ENCODE measurements around the gene RIN3.

Gene RIN3

DNA sequence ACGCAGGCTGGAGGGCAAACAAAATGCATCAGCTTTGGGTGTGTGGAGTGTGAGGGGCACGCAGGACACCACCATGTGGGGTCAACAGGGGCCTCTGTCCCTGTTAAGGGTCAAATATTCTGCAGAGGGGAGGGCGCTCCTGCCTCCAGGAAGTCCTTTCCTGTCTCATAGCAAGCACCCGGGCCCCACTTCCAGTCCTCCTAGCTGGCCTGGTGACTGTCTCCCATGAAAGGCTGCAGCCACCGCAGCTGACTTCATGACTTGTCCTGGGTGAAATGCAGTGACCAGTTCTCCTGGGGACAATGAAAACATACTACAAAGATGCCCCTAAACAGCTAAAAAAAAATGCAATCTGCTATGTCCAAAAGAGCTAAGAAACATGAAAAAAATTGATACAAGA lies 181.2 kb downstream of the RIN3 start:
- no peak for DNase-seq

DNA sequence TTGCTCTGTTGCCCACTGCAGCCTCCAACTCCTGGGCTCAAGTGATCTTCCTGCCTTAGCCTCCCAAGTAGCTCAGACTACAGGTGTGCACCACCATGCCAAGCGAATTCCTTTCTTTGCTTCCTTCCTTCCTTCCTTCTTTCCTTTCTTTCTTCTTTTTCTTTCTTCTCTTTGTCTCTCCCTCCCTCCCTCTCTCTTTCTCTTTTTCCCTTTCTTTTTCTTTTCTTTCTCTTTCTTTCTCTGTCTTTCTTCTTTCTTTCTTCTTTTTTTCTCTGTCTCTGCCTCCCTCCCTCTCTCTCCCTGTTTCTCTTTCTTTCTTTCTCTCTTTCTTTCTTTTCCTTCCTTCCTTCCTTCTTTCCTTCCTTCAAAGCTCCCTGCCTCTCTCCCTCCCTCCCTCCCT lies 182.0 kb downstream of the RIN3 start:
- DNase-seq, result no peak

DNA sequence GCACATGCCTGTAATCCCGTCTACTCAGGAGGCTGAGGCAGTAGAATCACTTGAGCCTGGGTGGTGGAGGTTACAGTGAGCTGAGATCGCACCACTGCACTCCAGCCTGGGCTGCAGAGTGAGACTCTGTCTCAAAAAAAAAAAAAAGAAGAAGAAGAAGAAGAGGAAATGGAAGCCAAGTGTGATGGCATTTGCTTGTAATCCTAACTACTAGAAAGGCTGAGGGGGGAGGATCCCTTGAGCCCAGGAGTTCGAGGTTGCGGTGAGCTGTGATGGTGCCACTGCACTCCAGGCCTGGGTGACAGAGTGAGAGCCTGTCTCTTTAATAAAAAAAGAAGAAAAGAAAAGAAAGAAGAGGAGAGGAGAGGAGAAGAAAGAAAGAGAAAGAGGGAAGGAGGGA lies 182.8 kb downstream of the RIN3 start:
- DNase-seq, result no peak

DNA sequence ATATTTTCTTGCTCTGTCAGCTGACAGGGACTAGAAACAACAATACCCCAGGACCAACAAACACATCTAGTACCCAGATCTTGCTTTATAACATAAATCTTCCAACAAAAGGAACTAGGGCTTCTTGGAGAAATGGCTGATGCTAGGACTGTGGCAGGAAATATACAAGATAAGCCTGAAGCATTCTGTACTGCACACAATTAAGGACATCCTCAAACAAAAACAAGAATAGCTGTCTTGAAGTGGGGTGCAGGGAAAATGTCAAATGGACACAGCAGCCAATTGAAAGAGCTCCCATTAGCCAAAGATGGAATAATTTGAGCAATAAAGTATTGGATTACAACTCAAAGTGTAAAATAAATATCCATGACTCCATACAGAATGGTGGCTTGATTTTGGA lies 184.8 kb downstream of the RIN3 start:
- DNase-seq, result no peak

DNA sequence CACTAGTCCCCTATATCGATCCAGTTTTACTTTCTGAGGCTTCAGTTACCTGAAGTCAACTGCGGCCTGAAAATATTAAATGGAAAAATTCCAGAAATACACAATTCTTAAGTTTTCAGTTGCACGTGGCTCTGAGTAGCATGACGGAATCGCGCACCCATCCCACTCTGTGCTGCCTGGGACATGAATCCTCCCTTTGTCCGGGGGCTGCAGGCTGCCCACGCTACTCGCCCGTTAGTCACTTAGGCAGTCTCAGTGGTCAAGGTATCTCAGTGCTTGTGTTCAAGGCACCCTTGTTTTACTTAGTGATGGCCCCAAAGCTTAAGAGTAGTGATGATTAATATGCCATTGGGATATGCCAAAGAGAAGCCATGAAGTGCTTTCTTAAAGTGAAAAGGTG lies 188.2 kb downstream of the RIN3 start:
- no peak for DNase-seq

DNA sequence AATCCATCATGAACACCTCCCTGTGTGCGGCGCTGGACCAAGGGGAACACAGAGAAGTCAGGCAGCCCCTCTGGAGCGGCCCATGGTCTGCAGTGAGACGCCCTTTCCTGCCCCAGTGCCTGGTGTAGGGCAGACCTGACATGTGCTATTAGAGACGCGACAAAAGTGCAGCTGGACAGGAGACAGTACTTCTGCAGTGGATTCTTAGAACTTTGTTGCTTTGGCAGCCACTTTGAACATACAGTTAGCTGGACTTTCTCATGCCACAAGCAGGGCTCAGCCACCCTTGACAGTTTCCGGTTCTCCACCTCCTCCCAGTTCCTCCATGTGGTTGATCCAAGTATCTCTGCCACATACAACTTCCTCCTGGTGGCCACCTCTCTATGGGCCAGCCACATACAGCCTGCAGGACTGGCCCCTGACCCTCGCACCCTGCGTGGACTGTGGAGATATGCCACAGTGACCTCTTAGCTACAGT lies 188.9 kb downstream of the RIN3 start:
- no peak for DNase-seq

DNA sequence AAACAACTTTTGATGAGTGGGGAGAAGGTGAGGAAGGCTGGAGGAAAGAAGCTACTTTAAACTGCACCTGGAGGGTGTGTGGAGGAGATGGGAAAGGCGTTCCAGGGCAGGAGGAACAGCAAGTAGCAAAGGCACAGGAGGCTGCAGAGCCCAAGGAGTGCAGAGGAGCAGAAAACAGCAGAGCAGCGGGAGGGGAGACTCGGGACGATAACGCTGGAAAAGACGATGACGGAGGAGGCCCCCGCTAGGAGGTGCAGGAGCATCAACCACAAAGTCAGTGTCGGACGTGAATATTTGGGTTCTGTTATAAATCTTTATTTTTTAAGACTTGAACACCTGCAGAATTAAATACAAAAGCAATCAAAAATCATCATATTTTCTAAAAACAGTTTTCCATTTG lies 189.9 kb downstream of the RIN3 start:
- DNase-seq, result no peak

DNA sequence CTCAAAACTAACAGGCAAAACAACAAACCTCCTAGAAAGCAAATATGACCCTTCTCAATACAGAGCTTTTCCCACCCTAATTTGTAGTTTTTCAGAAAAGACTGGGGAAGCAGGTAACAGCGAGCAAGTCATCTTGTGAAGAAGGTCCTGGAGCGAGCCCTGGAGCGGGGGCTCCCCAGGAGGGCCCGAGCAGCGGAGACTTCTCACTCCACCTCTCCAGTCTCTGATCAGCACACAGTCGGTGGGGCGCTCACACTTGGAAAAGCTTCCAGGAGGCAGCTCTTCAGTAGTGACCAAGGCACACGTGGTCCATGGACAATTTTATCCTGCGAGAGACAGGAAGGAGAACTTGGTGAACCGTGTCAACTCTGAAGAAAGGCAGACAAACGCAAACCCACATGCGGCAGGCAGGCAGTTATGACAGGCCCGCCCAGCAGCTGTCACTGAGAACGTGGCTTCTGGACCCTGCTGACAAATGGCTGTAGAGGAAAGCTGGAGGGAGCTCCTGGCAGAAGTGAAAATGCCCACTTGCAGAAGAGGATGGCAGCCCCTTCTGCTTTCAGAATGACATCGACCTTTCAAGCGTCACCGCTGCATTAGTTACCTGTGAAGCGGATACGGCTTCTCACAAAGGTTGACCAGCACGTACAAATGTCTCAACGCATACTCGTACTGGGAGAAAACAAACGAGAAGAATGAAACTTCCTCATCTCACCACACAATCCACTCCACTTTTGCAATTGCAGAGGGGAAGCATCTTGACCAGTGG lies 190.6 kb downstream of the RIN3 start:
- no peak for DNase-seq

DNA sequence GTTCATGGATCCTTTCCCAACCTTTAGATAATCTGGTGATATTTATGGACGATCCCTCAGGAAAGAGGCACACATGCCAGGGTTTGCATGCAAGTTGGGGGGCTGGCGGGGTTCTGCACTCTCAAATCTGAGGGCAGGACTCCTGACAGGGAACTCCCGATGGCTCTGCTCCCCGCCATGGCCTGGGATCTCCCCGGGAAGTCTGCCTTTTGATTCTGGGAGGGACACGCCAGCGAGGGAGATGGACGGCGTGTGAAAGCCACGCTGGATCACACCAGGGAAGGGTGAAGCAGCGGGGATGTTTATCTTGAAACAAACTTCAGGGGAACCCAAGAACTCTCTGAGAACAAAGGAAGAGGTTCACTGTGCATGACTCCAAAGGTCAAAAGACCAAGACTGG lies 191.2 kb downstream of the RIN3 start:
- no peak for DNase-seq

DNA sequence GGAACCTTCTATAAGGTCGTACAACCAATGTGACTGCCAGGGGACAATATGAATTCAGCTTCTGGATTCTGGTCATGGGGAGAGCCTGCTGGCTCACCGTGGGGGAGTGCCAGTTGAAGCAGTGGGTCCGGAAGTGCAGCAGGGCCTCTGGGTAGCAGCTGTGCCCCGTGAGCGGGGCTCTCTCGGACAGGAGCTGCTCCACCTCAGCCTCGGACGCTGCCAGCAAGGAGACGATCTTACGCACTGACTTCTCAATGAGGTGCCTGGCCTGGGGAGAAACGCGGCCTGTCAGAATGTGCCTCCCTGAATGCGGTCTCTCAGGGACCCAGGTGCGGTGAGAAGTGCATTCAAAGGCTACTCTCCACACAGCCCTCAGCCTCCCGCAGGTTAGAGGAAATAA lies 192.8 kb downstream of the RIN3 start:
- no peak for DNase-seq

DNA sequence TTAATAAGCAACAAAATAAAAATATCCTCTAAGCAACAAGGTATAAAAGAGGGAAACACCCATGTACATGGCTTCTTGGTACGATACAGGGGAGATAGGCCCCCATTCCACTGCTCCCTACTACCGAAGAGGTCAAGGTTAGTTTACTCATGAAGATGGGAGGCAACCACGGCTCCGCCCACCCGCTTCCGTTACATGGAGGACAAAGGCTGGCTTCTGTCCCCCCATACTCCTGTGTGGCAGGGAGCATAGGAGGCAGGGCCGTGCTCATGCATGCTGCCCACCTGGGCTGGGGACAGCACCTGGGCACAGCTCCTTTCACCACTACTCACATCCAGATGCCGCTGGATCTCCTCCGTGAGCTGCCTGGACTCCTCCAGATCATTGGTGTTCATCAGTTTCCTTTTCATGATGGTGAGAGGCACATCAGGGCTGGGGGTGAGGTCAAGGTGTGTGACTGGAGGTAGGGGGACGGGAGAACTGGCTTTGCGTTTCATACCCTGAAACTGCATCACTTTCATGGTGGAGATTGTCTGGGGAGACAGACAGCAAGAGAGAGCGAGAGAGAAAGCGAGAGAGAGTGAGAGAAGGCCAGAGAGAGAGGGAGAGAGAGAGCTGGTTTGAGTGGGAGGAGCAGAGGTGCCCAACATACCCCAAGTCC lies 195.9 kb downstream of the RIN3 start:
- DNase-seq, result no peak

DNA sequence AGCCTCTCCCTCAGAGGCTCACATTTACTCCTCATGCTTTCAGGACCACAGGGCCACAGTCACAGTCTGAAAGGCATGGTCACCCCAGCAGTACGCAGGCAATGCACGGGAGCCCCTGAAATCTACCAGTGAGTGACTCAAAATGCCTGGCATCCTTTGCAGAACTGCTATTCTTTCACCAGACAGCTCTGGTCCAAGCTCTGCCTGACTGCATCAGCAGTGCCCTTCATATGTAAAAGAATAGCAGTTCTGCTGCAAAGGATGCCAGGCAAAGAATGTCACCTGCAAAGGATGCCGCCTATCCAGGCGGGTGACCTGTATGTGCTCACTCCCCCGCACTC lies 196.4 kb downstream of the RIN3 start:
- DNase-seq, result no peak

DNA sequence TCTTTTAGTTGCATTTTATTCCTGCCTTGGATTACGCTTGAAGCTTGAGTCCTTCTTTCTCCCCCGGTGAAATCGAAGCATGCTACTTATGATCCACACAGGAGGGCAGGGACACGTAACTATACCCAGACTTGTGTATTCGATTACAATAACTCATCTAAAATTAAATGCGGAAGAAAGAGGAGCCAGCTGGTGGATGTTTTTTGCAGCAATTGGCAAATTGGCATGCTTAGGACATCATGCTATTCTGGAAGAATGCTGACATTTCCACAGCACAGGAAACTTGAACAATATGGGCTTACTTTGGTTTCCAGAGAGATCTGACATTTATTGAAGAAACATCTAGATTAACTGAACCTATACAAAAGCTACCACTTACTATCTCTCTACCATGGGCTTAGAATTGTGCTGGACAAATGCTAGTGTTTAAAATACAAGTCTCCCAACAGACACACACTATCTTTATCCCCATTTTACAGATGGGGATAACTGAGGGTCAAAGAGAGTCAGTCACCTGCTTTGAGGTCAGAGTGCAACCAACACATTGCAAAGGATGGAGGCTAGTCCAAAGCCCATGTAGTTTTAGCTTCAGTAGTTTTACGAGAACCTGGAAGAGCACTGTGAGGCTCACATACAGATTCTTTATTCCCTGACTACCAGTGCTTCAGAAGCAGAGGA lies 198.5 kb downstream of the RIN3 start:
- no peak for DNase-seq

DNA sequence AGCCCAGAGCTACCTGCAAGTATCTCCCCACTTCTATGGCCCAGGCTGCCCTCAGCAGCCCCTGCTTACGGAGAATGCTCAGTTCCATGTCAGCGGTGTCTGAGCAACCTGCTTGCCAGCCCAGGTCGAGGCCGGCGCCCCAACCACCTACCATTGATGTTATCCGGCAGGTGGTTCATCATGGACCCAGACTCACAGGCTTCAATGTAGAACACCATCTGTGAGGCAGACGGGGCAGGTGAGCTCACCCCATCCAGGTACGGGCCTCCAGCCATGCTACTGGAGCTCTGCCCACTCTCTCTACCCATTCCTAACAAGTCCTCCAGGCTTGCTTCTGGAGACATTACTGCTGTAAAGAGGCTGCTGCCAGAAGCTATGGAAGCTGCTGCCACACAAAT lies 199.1 kb downstream of the RIN3 start:
- DNase-seq, result no peak

DNA sequence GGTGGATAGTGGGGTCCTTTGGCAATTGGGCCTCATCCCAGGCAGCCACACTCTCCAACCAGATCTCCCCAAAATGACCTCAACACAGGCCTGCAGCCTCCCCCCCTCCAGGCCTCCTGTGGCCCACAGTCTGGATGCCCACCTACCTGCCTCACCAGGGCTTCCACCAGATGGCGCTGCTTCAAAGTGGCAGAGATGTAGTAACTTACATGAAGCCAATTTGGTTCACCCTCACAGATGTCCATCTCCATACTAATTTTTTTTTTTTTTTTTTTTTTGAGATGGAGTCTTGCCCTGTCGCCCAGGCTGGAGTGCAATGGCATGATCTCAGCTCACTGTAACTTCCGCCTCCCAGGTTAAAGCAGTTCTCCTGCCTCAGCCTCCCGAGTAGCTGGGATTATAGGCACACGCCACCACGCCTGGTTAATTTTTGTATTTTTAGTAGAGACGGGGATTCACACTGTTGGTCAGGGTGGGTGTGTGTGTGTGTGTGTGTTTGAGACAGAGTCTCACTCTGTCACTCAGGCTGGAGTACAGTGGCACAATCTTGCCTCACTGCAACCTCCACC lies 201.2 kb downstream of the RIN3 start:
- peak; percentile 96 for DNase-seq

DNA sequence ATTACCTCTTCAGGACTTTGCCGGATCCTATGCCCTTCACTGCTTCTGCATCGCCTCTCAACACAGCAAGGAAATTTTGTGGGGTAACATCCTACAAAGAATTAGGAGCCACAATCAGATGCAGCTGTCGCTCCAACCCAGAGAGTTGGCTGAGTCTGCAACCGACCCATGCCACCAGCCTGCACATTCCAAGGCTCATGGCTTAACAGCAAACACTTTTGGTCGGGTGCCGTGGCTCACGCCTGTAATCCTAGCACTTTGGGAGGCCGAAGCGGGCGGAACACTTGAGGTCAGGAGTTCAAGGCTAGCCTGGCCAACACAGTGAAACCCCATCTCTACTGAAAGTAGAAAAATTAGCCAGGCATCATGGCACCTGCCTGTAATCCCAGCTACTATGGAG lies 202.6 kb downstream of the RIN3 start:
- DNase-seq, result no peak

DNA sequence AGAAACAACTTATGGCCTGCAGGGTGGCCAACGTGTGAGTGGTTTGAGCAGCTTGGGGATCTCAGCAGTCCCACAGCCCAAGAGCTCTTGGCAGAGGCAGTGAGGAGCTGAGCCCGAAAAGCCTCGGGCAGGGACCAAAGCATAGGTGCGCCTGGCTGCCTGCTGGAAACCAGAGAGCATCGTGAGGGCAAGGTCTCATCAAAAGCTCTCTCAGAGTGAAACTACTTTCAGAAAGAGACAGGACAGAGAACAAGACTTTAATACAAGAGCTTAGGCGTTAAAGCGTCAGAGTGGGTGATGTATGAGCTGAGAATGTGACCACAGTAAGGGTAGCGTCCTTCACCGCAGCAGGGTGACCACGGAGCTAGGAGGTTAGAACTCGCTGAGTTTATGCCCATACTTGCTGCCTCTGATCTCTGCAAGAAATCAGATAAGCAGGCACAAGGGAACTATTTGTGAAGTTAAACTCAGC lies 204.0 kb downstream of the RIN3 start:
- no peak for DNase-seq

DNA sequence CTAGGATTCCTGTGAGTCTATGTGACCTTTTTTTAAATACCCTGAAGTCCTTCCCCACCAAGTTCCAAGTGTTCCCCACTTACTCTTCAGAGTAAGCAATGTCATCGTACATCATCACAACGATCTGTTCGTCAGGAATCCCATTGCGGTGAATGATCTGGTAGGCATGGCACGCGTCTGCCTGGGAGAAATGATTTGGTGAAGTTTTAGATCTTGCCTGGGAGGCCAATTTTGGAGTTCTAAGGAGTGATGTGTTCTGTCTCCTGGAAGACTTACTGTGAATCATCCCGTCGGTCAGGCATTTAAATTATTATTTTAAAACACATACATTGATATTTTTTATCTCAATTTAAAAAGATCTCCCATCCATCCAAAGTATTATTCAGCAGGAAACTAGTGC lies 205.1 kb downstream of the RIN3 start:
- no peak for DNase-seq

DNA sequence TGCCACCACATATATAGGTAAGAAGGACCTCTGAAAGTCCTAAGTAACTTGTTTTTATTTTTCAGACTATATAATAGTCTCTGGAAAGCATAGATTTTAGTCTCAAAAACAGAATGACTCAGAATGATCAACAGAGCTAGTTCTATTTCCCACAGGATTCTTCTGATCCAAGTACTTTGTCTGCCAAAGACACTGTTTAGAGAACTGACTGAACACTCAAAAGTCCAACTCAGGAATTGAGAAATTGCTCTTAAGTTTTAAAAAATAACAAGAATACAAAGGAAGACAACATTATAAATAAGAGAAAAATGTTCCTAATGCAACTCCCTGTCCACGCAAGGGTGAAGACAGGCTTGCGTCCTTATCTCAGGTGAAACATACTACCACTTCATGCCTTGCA lies 205.8 kb downstream of the RIN3 start:
- no peak for DNase-seq

DNA sequence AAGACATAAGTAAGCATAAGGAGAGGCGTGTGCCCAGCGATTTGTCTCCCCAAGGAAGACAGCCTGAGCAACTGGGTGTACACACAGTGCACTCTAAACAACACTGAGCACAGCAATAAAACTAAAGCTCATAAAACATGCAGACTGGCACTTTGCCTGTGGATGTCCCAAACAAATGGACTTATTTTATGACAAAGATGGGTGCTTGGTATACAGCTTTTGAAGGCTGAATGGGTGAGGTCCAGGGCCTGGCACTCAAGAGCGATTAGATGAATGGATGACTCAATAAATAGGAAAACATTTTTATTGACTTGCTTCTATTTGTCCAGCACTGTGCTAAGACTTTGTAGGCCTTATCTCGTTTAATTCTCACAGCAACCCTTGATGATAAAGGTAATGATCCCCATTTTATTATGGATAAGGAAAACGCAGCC lies 206.3 kb downstream of the RIN3 start:
- no peak for DNase-seq

DNA sequence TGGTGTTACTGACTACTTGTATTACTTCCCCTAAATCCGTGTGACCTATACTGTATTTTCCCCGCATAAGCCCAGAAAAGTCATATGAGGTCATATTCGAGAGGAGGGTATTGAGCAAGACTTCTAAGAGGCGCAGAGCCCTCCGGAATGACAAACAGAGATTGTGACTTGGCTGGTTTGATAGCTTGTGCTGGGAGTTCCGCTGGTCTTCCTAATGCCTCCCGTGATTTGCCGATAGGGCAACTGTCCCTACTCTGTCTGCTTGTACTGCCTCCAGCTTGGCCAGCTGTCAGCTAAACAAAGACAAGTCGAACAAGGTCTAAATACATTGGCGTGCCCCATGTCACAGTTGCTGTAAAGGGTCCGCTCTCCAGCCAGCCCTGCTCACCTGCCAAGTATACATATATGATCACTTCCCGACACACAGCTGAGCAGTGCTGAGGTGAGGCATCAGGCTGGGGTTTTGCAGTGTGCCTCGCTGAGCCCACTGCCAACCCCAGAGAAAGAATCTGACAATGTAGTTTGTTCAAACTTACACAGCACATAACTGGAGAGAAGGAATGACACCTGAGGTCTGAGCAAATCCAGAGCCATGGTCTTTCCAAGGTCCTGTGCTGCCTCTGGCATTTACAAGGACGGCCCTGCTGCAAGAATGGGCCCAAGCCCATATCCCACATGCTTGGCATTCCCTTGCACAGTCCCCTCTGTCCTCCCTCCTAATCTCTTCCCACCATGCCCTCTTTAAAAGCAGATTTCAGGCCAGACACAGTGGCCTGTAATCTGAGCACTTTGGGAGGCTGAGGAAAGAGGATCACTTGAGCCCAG lies 211.1 kb downstream of the RIN3 start:
- DNase-seq, result no peak

DNA sequence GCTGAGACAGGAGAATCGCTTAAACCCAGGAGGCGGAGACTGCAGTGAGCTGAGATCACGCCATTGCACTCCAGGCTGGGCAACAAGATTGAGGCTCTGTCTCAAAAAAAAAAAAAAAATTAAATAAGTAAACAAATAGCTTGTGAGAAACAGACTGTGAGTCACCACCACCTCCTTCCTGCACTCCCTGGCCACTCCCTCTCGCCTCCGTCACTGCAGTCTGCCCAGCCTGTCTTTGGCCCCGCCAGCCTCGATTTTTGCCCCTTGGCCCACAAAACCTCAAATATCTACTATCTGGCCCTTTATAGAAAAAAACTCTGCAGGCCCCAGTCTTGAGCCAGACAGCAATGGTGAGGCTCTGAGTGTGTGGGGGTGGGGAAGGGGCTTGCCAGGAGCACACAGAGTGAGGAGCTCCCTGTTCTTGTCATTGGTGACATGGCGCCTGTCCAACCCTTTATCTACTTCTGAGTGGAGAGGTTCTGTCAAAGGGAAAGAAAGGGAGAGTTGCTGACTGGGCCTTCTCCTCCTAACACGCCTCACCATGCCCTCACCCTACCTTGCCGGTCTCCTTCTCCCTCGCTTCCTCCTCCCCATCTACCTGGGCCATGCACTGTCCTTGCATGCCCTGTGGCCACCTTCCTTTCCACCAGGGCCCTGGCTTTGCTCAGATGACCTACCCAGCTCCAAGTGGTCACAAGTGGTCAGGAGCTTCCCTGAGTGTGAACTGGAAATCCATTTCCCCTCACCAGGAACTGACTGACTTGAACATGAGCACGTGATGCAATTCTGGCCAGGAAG lies 212.8 kb downstream of the RIN3 start:
- no peak for DNase-seq

All from activated CD8-positive, alpha-beta memory T cell treated with anti-CD3 and anti-CD28 coated beads, Interleukin-2, amount 50 U/mL, for 48 hours (primary cell).